B cell (primary cell): ENCODE data around the gene SLC6A16.

Experiments
- EZH2 ChIP-seq: IDR thresholded peaks from 2 replicates; pipeline ENCODE4 v1.6.1; 2012; ENCODE audit warnings: borderline replicate concordance, low read depth, mild to moderate bottlenecking, moderate library complexity, low read length; ENCODE audit not compliant: insufficient read depth, poor library complexity, severe bottlenecking
- TF ChIP-seq, protein P1 (sequence below): fragments of 200-600 bp; IDR thresholded peaks from one replicate; pipeline ENCODE4 v1.8.0; 2022; ENCODE audit warnings: antibody characterized with exemption, mild to moderate bottlenecking

DNA sequence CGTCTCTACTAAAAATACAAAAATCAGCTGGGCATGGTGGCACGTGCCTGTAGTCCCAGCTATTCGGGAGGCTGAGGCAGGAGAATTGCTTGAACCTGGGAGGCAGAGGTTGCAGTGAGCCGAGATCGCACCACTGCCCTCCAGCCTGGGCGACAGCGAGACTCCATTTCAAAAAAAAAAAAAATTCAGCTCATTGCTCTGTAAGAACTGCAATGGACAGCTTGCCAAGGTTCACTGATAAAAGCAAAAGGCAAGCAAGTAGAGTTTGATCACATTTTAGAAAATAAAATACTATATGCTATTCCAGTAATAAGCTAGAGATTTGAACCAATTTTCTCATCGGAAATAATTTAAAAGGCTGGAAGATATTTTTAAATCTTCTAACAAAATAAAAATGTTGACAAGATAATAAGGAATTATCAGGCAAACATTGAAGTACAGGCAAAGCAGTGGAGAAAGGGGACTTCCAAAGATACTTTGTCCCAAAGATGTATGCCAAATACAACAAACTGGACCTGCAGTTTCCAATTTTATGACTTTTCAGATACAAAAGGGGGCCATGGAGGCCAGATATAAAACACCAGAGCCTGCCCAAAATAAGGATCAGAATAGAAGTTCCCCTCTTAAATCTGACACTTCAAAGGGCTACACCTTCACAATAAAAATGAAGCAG is 29.6 kb downstream of the SLC6A16 start:
- TF ChIP-seq, protein P1, sequence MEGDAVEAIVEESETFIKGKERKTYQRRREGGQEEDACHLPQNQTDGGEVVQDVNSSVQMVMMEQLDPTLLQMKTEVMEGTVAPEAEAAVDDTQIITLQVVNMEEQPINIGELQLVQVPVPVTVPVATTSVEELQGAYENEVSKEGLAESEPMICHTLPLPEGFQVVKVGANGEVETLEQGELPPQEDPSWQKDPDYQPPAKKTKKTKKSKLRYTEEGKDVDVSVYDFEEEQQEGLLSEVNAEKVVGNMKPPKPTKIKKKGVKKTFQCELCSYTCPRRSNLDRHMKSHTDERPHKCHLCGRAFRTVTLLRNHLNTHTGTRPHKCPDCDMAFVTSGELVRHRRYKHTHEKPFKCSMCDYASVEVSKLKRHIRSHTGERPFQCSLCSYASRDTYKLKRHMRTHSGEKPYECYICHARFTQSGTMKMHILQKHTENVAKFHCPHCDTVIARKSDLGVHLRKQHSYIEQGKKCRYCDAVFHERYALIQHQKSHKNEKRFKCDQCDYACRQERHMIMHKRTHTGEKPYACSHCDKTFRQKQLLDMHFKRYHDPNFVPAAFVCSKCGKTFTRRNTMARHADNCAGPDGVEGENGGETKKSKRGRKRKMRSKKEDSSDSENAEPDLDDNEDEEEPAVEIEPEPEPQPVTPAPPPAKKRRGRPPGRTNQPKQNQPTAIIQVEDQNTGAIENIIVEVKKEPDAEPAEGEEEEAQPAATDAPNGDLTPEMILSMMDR = no peak
- TF ChIP-seq EZH2 = no peak
